G401 (cell line): ENCODE data around the gene LBX2. TPM values are rescaled to one million over a fixed set of nuclear protein-coding genes. Genes with fewer than 3 reads are reported as not detected.

ENCODE experiments used
- DNase-seq: peaks from one replicate; pipeline ENCODE4 v3.0.0-alpha.2; 2015; ENCODE audit warnings: low spot score
- in situ Hi-C: cut with HindIII; loops from 2 replicates; pipeline ENCODE4 v1.10.0; 2016; ENCODE audit warnings: low sequenced_read_pairs, mixed read lengths
- total RNA-seq: library from RNA; depleted of rRNA; stranded (reverse); fragments of >200 nt; shearing (Covaris generic); gene quantifications from 2 replicates; pipeline ENCODE4 v1.2.3, GENCODE V29; 2014

LBX2 gene
- total RNA-seq, 1 experiment from 2014 or later, result not detected

GRCh38 chr2:74507145-74507925 lies 7.9 kb upstream of the LBX2 start, which contains the start of gene PCGF1:
Gene PCGF1, minus strand, starts transcription at chr2:74507695. Its CDS starts 27 bp downstream, at chr2:74507668.
- DNase-seq, result peak; percentile 99
- in situ Hi-C loops, result no loop called here

DNA sequence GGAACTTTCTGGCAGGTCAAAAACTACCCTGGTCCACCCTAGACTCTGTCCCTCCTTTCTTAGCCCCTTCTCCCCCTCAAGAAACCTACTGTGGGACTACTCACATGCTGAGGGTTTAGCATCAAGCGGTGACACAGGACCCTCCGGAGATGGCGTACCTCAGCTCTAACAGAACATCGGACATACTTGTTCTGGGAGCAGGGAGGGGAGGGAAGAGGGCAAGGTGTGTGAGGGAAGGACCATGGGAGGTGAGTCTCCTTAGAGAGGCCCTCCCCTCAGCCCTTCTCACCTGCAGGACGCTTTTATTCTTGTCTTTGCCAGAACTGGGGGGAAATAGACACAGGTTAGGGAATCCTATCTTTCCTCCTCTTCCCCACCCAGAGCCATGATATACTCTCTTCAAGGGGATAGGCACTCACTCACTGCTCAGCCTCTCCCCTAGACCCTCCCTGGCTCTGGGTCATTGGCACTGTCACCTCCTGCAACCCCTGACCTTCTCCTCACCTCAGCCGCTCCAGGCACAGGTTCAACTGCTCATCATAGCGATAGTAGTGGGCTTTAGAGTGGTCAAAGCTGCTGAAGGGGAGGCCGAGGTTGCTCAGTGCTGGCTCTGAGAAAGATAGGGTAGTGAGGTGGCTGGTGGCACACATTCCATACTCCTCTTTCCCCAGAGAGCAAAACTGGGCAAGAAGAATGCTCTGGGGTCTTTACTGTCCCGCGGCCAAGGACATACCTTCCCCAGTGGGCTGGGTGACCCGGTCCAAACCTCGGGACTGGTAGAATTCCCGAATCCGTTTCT lies 6.2 kb upstream of the LBX2 start:
- in situ Hi-C loops, result no loop called here
- DNase-seq, result no peak

DNA sequence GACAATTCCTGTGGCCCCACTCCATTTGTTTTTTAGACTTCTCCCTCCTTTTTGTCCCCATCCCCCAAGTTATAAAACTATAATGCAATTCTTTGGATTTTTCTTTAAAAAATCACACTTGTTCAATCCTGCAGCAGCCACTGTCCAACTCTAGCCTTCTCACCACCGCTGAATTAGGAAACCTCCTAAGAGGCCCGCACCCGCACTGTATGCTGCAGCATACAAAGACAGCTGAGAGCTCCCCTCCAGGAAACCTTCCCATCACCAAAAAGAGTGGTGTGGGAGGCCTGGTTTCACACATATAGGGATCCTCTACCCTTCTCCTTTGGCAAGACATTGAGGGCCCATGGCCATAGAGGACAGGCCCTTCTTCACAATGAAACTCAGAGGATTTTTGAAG lies 5.2 kb upstream of the LBX2 start:
- in situ Hi-C loops, result no loop called here
- DNase-seq, result no peak

GRCh38 chr2:74503506-74504475 lies 4.4 kb upstream of the LBX2 start:
- in situ Hi-C loops, result no loop called here
- no peak for DNase-seq

DNA sequence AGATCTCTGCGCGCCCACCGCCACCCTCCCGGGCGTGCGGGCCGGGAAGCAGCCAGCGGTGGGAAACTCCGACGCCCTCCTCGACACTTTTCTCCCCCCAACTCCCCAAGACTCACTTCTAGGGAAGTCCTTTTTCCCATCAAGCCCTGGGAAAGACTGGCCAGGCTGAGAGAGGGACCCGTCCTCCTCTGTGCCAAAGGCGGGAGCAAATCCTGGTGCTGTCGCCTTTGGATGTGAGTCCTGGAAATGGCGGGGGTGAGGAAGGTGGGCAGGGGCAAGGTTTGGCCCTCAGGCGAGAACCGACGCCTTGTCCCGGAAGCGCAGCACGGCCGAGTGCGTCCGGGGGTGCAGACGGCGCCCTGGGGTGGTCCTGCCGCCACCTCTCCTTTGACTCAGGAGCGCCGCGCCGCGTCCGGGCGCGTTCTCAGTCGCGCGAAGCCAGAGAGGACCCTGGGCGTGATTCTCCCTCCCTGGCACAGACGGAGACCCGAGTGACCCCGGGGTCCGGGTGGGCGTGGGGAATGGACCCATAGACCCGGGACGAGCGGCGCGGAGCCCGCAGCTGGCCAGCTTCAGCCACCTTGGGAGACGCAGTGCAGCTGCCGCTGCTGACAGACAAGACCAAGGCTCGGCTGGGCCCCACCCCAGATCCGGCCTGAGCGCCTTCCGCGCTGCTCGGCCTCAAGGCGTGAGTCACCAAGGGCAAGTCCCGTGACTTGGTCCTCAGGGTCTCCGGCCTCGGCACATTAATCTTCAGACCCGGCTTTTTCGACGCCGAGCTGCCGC lies 3.5 kb upstream of the LBX2 start:
- in situ Hi-C loops, result no loop called here
- no peak for DNase-seq

DNA sequence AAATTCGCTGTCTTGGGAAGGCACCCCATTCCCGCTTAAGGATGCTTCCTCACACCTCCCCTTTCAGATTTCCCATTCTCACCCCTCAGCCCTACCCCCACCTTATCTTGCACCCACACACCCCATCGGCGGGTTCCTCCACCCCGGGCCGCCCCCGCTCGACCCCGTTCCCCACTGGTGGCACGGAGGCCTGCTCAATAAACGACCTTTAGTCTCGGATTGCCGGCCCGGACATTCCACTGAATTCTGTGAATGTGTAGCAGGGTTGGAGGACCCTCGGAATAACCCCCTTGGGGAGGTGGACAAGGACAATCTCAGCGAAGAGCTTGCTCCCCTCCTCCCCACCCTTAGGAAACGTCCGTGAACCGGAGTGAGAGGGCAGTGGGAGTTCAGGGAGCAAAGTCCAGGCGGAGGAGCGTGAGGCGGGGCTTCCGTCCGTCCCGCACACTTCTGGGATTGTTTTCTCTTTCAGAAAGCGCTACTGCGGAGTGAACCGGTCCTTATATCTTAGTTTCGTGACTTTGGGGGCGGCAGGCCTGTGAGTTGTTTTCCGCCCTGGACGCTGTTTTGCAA lies 2.8 kb upstream of the LBX2 start:
- in situ Hi-C loops, result no loop called here
- DNase-seq, result no peak

DNA sequence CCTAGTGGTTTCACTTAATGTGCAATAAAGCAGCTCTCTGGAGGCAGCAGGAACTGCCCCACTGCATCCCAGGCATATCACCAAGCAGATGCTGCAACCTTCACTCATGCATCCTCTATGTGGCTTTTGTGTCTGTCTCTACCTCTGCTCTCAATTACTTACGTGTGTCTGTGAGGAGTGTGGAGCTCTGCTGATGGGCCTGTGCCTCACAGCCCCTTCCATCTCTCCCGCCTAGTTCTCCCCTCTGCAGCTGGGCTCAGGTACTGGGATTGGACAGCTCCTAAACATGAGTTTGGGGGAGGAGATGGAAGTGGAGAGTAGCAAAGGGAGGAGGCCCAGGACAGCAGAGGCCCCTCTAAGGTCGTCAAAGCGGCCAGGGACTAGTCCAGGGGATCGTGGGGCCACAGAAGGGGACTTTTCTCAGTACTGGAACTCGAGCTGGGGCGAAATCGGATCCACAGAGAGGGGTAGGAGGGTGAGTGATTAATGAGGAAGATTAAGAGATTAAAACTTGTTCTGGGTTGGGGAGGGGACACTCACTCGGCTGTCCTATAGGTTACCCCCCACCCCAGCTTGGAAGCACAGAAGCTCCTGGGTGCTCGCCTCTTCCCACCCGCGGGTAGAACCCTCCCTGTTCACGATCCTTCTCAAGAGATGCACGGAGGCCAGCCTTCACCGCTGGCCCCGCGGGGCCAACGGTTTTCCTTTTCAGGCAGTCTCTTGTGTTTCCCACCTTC lies 2.1 kb upstream of the LBX2 start:
- in situ Hi-C loops, result no loop called here
- no peak for DNase-seq

GRCh38 chr2:74500578-74500946 lies 1.2 kb upstream of the LBX2 start:
- no peak for DNase-seq
- in situ Hi-C loops, result no loop called here

DNA sequence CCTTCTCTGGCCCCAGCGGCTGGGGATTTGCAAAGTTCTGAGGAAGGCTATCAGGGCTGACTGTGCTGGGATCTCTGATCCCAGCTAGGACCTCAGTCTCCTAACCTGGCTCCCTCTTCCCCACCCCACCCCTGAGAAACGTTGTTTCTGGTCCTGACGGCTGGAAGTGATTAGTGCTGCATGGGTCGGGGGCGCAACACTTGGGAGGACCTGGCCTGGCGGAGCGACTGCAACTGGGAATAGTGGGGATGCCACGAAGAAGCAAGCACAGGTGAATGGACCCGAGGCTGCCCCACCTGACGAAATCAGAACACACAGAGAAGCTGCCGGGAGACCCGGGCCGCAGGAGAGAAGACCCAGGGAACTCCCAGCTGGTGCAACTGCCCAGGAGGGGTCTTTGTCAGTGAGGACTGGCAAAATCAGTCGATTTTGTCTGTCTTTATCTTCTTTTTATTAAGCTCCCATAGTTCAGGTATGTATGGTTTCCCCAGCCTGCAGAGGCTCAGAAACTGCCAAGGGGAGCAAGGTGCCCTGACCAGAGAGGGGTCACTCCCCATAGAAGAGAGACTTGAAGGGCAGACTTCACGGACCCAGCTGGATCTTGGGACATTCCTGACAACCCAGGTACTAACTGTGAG lies 656 bp upstream of the LBX2 start:
- no peak for DNase-seq
- in situ Hi-C loops, result no loop called here

GRCh38 chr2:74498500-74499266 lies 720 bp downstream of the LBX2 start:
- DNase-seq, result no peak
- in situ Hi-C loops, result no loop called here

- no peak for DNase-seq
- in situ Hi-C loops, result no loop called here
Measured at GRCh38 chr2:74497777-74498499, 1.5 kb downstream of the LBX2 start.

GRCh38 chr2:74496997-74497776 lies 2.2 kb downstream of the LBX2 start:
- no peak for DNase-seq
- in situ Hi-C loops, result no loop called here

GRCh38 chr2:74495440-74495839 lies 4.0 kb downstream of the LBX2 start:
- in situ Hi-C loops, result no loop called here
- no peak for DNase-seq

DNA sequence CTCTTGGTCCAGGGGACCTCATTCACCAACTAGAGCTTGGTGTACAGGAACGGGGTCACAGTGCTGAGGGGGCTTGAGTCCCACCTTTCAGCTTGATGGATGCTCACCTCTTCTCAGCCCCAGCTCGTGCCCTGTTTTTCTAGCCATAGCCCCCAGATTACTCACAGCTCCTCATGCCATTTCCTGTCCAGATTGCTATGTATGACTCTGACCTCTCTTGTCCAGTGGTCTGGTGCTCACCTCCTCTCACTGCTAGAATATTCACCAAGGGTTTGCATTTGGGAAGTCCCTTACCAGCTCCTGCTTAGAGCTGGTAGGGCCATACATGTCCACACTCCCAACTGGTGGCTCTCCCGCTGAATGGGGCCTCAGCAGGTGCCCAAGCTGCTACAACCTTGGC lies 5.9 kb downstream of the LBX2 start:
- in situ Hi-C loops, result no loop called here
- no peak for DNase-seq
